Dermis microvascular lymphatic vessel endothelial cell (primary cell): ENCODE data around the gene METTL6. TPM values are rescaled to one million over a fixed set of nuclear protein-coding genes. Genes with fewer than 3 reads are reported as not detected.
"Not testable (repeated sequence)": the region's sequence is repeated elsewhere in the genome, so short reads cannot be mapped to it uniquely, and the experiment has no call there.

ENCODE experiments used
- DNase-seq, 2 donors: peaks; one replicate each; pipeline versions ENCODE4 v3.0.0 to v3.0.0-alpha.2; 2010; ENCODE audit warnings: low read depth in 2 of 2
- total RNA-seq: library from RNA; depleted of rRNA; stranded (reverse); fragments of >200 nt; gene quantifications from 2 replicates; pipeline ENCODE4 v1.2.1, GENCODE V29; 2014

Gene METTL6
- total RNA-seq, 1 donor from 2014 or later, result 22.2 TPM

DNA sequence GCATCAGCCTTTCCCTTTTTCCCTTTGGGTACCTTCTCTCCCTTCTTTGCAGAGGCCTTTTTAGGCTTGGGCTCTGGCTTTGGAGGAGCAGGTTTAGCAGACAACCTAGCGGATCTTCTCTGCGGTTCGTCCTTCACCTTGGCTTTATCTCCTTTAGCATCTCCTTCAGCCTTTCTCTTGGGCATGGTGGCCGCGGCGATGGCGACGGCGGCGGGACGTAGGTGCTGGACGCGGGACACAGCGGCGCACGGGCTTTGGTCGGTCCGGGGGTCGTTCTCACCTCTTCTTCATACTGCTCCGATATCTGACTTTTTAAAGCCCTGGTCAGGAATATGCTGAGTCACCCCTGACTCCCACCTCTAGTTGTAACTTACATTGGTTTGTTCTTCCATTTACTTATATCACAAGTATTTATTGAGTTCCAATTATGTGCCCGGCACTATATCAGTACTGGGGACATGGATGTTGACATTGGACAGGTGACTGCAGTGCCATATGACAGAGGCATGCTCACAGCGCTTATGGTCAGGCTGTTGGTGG lies 51.8 kb downstream of the METTL6 start:
- DNase-seq, result no peak

GRCh38 chr3:15372918-15373317 lies 54.4 kb downstream of the METTL6 start:
- DNase-seq, result no peak

DNA sequence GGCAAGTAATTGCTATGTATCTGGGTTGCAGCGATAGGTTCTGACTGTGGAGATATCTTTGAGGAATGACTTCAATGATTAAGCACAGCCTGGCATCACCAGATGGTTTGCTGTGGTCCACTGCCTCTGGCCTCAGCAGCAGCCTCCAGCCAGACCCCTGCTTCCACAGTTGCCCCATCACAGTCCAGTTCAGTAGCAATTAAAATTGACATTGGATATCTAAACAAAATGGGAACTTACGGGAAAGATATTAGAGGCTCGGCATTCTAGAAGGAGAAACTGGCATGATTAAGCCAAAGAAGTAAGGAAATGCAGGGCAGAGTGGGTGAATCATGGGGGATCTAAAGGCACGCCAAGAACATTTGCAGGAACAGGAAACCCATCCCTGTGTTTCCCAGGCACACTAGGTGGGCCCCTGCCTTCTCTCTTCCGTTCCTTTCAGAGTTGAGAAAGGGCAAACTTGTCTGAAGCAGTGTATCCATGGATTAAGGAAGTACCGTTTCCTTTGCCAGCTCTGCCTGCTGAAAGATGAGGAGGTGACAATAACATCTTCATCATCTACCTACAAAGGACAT lies 58.7 kb downstream of the METTL6 start:
- DNase-seq, result peak in 1 of 2 donors; percentile 72

DNA sequence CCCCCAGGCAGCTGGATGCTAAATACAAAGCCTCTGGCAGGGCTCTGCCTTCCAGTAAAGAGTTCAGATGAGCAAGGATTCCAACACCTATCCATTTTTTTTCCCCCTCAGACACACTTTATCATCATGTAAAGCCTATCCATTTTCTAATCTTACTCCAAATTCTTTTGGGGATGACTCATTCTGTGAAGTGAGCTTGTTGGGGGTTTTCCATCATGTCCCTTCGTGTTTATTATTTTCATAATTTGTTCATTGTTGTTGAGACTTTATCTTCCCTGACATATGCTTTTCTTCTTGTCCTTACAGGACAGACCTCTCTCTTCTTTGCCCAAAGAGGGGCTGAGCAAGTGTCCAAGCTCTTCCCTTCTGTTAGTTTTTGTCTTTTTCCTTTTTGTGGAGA lies 60.3 kb downstream of the METTL6 start:
- peak in 1 of 2 donors; percentile 68 for DNase-seq

- not testable (repeated sequence) for DNase-seq
Measured at GRCh38 chr3:15364078-15364477, 63.3 kb downstream of the METTL6 start.

DNA sequence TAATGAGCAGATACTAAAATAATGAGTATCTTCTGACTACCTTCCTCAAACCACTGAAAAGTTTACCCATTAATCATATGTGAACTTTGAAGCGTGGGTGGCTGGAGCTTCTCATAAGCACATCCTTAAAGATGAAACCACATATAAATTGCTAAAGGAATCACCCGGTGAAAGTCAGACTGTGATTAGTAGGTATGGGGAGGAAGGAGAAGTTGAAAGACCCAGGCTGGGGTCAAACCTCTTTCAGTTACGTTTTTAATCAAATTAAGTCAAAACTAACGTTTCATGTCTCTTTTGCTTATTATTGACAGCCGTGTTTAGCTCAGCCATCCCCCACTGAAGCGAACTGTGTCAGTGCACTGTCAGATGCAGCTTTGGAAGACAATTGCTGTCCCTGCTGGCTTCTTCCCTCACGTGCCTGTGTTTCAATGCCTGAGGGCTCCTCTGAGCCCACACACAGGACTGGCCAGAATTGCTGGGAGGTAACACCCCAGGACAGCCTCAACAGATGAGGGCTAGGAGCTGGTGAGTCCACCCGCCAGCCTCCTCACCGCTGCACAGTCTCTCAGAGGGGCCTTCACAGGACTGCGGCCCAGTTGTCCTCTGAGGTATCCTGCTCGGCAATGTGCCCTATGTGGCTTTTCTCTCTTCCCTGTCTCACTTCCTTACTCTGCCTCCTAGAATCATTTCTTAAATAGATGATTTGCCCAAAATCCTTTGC lies 65.7 kb downstream of the METTL6 start:
- DNase-seq, result no peak

- DNase-seq, result peak in 1 of 2 donors; percentile 76
Measured at GRCh38 chr3:15360788-15361493, 66.4 kb downstream of the METTL6 start.

Other genes starting within 250 kb of the METTL6 start
- 21.1 and 32.2 TPM in 2 replicates for gene CAPN7, start 221.3 kb downstream of the METTL6 start, total RNA-seq
- gene SH3BP5, start 95.0 kb downstream of the METTL6 start, total RNA-seq, result 53.1 and 56.3 TPM in 2 replicates
- gene EAF1, start 54 bp upstream of the METTL6 start, total RNA-seq, result 13.4 and 19.2 TPM in 2 replicates
- 0.39 and 1.9 TPM in 2 replicates for gene COLQ, start 94.2 kb upstream of the METTL6 start, total RNA-seq
- gene HACL1, start 174.0 kb upstream of the METTL6 start, total RNA-seq, result 27.8 and 33.4 TPM in 2 replicates
- 32.6 and 43.6 TPM in 2 replicates for gene BTD, start 174.2 kb upstream of the METTL6 start, total RNA-seq